HL-60/S4 treated with phorbol 12-myristate 13-acetate at 8.2 ng/mL for 4 days and 3 days (cell line): ENCODE results near the gene SDF2.
"Not testable (repeated sequence)": the region's sequence is repeated elsewhere in the genome, so short reads cannot be mapped to it uniquely, and the experiment has no call there.

Source experiments
- in situ Hi-C: fragments of 300-500 bp; cut with MboI; formaldehyde crosslinking; loops from 2 replicates; pipeline ENCODE4 v1.15.0; 2022; ENCODE audit warnings: low sequenced_read_pairs

The SDF2 gene

DNA sequence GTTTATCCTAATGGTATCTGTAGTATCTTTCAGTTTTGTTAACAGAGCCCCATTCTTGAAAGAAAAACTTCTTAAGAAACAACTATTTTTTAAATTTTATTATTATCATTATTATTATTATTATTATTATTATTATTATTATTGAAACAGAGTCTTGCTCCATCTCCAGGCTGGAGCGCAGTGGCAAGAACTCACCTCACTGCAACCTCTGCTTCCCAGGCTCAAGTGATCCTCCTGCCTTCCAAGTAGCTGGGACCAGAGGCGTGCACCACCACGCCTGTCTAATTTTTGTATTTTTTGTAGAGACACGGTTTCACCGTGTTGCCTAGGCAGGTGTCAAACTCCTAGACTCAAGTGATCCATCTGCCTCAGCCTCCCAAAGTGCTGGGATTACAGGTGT lies 23.7 kb upstream of the SDF2 start:
- in situ Hi-C loops = loop anchor here (5.0 kb wide), 1 partner anchor 53 kb away; no protein-coding TSS in a partner anchor

DNA sequence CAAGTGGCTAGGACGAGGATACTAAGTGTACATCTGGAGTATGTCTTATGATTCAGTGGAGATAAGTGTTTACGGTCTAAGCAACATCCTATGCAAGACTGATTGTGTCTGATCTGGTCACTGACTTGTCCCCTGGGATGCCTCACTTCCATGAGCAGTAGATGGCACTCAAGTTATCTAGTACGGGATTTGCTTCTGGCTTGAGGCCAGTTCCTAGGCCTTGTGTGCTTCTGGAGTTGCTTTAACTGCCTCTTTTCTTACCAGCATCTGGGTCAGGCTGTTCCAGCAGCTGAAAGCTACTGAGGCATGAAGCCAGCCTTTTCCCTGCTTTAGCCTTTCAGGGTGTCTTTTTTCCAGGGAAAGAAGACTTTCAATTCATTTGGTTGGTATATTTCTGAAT lies 23.3 kb upstream of the SDF2 start:
- in situ Hi-C loops = loop anchor here (5.0 kb wide), 1 partner anchor 53 kb away; no protein-coding TSS in a partner anchor

DNA sequence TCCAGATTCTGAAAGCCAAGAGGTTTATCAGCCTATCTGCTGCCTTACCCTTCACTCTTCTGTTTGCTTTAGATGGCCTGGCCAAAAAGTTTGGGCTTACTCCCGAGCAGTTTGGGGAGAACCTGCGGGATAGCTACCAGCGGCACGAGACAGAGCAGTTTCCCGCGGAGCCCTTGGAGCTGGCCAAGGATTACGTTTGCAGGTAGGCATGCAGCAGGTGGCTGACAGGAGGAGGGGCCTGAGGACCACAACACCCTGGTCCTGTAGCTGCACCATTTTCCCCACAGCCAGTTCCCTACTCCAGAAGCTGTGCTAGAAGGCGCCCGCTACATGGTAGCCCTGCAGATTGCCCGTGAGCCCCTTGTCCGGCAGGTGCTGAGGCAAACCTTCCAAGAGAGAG lies 20.9 kb upstream of the SDF2 start:
- in situ Hi-C loops = no loop called here

DNA sequence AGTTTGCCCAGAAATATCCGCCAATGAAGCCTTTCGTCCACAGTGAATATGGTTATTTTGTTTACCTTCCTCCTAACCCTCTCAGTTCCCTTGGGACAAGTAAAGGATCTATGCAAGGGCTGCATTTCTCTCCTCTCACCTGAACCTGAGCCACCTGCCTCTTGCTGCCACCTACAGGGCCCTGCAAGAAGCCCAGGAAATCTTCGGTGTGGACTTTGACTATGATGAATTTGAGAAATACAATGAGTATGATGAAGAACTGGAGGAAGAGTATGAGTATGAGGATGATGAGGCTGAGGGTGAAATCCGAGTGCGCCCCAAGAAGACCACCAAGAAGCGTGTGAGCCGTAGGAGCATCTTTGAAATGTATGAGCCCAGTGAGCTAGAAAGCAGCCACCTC lies 14.3 kb upstream of the SDF2 start:
- in situ Hi-C loops = no loop called here

DNA sequence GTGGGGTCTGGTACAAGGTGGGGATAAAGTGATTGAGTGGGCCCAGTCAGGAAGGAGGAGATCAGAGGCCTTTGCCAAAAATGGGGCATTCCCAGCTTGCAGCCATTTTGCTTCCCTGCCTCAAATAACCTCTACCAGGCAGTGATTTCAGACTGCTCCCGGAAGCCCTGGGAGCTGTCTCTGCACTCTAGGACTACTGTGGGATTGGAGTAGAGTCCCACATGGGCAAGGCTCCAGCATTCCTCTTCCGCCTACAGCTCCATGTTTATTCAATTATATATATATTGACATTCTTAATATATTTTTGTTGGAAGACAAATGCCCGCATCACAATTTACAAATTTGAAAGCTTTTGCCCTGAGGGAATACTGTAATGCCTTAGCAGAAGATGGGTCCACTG lies 13.8 kb upstream of the SDF2 start:
- in situ Hi-C loops = no loop called here

DNA sequence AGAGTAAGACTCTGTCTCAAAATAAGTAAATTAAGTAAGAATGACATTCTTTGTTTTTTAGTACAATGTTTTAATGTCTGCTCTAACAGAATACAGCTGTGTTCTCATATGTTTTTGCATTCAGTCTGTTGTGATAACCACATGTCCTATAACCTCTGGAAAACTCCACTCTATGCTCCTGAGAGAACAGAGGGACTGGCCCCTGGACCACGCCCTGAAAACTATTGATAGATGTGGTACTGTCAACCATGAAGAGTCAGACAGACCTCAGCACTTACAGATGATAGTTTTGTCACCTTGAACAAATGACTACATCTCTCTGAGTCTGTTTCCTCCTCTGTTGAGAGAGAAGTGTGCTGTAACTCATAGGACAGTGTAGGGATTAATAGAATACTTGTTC lies 8.2 kb upstream of the SDF2 start:
- in situ Hi-C loops = no loop called here

DNA sequence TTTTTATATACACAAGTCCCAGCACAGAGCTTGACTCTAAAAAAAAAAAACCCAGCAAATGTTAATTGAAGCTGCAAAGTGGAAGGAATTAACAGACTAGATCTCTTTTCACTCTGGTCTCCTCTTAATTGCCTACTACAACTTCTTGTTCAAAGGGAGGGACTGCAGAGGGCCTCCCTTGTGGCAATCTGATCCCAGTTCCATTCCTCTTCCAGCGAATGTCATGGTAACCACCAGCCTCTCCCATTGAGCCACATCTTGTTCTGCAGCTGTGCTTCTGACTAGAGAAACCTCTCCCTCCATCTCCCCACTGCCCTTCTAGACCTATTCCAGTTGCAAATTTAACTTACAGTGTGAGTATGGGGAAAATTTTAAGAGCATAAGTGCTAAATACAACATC lies 6.2 kb upstream of the SDF2 start:
- in situ Hi-C loops = no loop called here

DNA sequence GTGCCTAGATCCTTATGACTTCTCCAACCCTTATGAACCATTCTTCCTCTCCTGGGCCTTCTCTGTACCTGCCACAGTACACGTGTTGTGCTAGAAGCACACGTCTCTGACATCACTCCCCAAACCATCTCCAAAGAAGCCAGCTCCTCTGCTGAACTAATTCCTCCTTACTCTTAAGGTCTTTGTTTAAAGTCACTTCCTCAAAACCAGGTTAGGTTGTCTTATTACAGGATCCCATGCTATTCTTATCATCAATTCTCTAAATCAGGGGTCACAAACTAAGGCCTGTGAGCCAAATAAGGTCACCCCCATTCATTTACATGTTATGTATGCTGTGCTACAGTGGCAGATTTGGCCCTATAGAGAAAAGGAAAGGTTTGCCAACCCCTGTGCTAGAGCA lies 4.3 kb upstream of the SDF2 start:
- in situ Hi-C loops = no loop called here

DNA sequence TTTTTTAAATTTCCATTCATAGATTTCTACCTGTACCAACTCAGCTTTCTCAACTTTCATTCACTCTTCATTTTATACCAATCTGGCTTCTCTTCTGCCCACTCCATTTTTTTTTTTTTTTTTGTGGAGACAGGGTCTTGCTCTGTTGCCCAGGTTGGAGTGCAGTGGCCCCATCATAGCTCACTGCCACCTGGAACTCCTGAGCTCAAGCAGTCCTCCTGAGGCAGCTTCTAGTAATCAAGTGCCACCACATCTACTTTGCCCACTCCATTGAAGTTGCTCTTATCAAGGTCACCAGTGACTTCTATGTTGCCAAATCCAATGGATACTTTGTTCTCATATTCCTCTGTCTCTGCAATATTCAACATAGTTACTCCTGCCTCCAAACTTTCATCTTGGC lies 2.0 kb upstream of the SDF2 start:
- in situ Hi-C loops = no loop called here

DNA sequence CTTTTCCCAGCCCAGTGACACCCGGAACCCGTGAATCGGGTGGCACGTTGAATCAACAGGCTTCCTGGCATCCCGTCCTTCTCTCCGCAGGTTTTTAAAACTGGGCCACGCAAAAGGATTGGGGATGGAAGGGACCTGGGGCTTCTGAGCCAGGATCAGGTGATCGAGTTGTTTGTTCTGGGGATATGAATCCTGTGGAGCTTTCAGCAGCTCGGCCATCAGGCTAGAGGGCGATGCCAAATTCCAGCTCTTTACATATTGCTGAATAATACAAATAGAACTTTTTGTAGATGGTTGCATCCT lies 772 bp upstream of the SDF2 start:
- in situ Hi-C loops = no loop called here

DNA sequence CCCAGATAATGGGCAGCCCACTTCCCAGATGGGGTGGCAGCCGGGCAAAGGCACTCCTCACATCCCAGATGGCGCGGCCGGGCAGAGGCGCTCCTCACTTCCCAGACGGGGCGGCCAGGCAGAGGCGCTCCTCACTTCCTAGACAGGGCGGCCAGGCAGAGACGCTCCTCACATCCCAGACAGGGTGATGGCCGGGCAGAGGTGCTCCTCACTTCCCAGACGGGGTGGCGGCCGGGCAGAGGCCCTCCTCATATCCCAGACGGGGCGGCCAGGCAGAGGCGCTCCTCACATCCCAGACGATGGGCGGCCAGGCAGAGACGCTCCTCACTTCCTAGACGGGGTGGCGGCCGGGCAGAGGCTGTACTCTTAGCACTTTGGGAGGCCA lies 2.2 kb downstream of the SDF2 start:
- in situ Hi-C loops = not testable (repeated sequence)

DNA sequence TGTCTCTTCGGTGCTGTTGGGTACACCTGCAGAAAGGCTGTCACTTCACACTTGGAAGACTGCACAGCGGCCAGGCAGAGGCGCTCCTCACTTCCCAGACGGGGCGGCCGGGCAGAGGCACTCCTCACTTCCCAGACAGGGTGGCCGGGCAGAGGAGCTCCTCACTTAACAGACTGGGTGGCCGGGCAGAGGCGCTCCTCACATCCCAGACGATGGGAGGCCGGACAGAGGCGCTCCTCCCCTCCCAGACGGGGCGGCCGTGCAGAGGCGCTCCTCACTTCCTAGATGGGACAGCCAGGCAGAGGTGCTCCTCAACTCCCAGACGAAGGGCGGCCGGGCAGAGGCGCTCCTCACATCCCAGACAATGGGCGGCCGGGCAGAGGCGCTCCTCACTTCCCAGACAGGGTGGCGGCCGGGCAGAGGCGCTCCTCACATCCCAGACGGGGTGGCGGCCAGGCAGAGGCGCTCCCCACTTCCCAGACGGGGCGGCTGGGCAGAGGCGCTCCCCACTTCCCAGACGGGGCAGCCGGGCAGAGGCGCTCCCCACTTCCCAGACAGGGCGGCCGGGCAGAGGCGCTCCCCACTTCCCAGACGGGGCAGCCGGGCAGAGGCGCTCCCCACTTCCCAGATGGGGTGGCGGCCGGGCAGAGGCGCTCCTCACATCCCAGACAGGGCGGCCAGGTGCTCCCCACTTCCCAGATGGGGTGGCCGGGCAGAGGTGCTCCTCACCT lies 2.8 kb downstream of the SDF2 start:
- in situ Hi-C loops = not testable (repeated sequence)

DNA sequence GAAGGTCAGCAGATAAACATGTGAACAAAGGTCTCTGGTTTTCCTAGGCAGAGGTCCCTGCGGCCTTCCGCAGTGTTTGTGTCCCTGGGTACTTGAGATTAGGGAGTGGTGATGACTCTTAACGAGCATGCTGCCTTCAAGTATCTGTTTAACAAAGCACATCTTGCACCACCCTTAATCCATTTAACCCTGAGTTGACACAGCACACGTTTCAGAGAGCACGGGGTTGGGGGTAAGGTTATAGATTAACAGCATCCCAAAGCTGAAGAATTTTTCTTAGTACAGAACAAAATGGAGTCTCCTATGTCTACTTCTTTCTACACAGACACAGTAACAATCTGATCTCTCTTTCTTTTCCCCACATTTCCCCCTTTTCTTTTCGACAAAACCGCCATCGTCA lies 3.4 kb downstream of the SDF2 start:
- in situ Hi-C loops = not testable (repeated sequence)

DNA sequence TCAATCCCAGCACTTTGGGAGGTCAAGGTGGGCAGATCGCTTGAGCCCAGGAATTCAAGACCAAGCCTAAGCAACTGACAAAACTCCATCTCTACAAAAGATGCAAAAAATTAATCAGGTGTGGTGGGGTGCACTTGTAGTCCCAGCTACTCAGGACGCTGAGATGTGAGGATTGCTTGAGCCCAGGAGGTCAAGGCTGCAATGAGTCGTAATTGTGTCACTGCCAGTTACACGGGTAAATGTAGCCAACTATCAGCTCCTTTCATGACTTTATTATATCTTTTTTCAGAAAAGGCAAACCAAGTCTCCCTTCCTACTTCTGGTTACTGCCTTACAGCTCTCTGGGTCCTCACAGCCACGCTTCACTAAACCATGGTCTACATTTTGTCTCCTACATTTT lies 4.0 kb downstream of the SDF2 start:
- in situ Hi-C loops = no loop called here

DNA sequence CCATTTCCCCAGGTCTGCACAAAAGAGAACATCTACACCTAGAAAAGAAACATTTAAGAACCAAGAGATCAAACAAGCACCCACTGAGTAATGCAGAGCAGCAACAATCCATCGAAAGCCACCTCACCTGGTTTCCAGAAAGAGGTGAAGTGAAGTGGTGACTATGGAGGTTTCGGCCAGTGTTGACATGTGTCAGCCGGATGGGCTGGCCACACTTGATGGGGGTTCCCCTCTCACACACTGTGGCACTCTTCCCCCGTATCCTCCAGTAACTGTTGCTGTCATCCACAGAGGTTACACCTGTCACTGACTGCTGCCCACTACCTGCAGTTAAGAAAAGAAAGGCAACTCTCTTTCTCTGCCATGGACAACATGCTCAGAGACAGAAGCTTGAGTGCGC lies 6.5 kb downstream of the SDF2 start:
- in situ Hi-C loops = no loop called here

DNA sequence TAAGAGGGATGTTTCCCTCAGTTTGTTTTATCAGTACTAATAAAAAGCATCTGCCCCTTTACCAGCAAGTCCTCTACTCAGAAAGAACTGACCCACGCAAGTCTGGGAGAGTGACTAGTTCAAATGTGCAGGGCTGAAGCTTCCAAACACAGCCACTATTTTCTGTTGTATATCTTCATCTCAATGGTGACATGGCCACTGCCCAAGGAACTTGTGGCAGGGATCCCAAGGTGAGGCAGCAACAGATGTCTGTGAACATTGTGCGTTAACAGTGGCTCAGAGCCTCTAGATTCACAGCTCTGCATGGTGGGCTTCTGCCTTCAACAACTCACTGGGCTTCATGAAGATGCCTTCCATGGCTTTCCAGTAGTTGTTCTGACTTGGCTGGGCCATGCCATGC lies 13.0 kb downstream of the SDF2 start:
- in situ Hi-C loops = no loop called here

DNA sequence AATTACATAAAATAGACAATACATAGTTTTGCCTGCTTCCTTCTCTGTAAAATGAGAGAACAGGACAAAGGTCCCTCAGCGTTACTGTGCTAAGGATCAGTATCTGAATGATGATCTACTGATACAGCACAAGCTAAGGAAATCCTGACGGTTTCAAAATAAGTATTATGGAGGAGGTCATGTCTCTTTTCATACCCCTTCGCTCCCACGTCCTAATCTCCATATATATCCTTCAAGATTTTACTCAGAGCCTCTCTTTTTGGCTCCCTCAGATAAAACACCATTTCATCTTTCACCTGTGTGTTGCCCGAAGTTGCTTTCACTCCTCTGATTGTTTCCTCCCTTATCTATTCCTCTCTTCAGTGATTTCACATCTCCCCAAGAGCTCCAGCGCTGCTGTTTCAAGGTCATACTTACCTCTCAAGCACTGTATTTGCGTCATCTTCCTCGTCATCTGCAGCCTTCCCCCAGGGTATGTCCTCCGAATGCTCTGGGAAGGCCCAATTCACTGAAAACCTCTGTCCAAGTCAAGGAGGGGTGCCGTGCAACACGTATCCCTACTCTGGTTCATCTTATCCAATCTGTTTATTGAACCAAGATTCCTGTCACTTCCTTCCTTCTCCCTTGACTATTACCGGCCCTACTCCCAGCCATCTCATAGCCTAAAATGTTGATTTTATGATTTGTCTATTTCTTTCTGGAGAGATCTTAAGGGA lies 15.5 kb downstream of the SDF2 start:
- in situ Hi-C loops = no loop called here

DNA sequence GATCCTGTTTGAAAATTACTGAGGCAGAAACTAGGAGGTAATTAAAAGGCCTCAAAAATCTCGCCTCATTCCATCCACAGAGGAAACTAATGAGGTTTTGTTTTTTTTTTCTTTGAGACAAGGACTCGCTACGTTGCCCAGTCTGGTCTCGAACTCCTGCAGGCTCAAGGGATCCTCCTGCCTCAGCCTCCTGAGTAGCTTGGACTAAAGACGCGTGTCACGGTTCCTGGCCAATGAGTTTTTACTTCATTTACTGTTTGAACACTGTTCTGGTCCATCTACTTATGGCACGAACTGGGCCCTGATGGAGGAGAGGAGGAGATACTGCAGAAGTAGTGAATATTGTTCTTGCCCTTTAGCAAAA lies 16.1 kb downstream of the SDF2 start:
- in situ Hi-C loops = no loop called here

DNA sequence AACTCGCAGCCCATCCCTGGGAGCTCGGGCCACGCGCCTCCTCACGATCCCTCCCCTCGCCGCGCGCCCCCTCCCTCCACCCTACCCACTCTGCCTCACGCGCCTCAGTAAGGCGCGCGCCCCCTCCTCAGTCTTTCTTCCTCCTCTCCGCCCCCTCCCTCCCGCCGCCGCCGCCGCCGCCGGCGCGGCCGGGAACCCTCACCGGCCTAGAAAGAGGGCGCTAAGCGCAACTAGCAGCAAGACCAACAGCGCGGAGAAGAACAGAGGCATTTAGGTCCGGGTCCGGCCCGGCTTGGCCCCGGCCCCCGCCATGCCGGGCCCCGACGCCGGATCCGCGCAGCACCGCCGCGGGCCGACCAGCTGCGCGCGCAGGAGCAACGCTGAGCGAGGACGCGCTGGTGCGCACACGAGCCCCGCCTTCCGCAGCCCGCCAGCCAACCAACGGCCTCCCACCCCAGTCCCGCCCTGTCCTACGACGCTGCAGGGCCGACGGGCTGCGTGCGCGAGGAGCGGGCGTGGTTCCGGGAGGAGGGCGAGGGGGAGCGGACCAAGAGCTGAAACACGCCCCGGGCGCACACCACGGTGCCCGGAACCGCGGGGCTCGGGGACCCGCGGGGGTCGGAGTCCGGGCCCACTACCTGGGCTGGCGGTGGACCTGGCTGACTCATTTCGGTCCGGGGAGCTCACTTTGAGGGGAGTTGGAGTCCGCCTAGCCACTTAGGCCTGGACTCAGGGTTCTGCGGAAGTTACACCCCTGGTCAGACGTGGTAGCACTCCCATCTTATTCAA lies 16.7 kb downstream of the SDF2 start, which contains the start of gene BLTP2:
Gene BLTP2, minus strand, starts transcription at position 372 of the 789 bp plus-strand sequence. Its CDS starts 102 bp downstream, at position 270.
- in situ Hi-C loops = no loop called here

DNA sequence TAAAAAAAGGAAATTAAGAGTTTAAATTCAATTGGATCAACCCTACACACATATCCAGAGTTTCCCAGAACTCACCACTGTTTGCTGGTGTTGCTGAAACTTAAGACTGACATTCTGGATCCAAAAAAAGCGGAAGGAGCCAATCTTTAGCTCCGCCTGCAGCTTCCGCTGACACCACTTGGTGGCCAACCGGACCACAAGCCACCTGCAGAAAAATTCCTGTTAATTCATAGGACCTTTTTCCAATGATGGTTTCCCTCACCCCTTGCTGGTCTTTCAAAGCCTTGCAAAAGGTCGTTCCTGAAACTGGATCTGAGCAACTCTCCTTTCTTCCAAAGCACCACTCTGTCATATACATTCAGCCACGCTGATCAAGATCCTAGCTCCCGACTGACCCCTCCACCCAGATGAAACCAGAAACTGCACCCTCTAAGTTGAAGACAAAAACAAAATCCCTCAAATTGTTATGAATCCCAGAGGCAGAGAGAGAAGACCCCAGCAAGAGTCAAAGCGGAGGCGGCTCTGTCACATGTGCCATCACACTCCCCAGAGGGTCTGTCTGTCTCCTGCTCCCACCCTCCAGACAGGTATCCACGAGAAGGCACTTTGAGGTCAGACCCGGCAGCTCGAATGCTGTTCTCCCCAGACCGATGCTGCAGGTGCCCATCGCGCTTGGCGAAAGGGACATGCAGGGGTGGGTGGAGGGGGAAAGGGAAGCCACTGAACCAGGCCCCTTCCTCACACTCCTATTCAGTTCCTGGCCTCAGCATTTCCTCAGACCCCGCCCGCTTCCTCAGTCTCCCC lies 17.5 kb downstream of the SDF2 start:
- in situ Hi-C loops = no loop called here

DNA sequence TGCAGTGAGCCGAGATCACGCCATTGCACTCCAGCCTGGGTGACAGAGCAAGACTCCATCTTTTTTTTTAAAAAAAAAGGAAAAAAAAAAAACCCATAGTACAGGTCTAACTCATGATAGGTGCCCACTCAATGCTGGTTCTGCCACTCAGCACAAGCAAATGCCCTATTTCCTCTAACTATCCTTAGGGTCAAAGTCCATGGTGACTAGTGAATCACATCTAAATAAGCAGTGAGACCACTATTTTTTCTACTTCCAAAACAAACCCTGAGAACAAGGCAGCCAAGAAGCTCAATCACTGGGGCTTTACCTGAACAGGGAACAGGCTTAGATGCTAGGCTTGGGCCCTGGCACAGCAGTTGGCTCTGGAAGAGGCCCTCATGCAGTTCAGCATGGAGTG lies 20.1 kb downstream of the SDF2 start:
- in situ Hi-C loops = no loop called here
